Measurements from ENCODE around the gene ACKR1.

The ACKR1 gene

DNA sequence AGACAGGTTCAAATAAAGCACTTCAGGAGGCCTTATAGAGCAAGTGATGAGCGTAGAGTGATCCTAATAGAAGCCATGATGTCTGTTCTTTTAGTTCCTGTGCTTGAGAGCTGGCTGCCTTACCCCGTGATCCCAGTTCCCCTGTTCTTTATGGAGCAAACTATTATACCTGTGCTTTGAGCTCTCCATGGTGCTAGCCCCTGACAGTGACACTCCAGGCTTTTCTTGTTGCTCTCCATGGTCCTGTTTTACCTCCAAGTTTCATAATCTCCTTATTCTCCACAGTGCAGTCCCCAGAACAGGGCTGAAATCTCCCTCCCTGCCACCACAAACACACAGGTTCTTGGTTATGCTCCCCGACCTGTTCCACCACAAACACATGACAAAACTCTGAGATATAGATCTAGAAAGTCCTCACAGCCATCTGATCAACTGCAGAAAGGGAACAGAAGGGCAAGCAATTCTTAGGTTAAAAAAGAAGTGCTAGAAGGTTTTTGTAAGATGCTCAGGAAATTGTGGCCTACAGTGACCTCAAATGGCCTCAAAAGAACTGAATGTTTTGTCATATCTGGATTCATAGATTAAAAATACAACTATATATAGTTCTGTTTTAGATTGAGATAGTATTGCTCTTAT lies 27.3 kb upstream of the ACKR1 start:
- H3K27ac ChIP-seq: no peak overlapping the region
- TF ChIP-seq, protein P1, sequence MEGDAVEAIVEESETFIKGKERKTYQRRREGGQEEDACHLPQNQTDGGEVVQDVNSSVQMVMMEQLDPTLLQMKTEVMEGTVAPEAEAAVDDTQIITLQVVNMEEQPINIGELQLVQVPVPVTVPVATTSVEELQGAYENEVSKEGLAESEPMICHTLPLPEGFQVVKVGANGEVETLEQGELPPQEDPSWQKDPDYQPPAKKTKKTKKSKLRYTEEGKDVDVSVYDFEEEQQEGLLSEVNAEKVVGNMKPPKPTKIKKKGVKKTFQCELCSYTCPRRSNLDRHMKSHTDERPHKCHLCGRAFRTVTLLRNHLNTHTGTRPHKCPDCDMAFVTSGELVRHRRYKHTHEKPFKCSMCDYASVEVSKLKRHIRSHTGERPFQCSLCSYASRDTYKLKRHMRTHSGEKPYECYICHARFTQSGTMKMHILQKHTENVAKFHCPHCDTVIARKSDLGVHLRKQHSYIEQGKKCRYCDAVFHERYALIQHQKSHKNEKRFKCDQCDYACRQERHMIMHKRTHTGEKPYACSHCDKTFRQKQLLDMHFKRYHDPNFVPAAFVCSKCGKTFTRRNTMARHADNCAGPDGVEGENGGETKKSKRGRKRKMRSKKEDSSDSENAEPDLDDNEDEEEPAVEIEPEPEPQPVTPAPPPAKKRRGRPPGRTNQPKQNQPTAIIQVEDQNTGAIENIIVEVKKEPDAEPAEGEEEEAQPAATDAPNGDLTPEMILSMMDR (conservative IDR thresholded peaks at IDR 0.05): no peak
- TF ChIP-seq ZFX (IDR thresholded peaks at IDR 0.05): no peak

DNA sequence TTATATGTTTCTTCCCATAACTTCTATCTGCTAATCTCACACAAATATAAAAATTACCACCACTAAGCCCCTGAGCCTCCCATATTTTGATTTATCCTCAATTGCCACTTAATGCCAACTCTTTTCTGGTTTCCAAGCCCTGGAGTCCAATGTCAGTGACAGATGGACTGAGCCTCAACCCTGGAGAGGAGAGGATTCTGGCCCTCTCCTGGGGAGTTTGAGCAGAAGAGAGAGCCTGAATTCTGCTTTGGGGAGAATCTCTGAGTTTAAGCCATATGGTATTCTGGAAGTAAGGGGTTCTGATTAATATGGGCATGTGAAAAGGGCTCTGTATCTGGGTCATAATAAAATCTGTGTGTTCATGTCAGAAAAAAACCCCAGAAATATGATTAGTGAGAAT lies 24.8 kb upstream of the ACKR1 start:
- TF ChIP-seq ZFX (IDR thresholded peaks at IDR 0.05): no peak
- TF ChIP-seq, protein P1 (conservative IDR thresholded peaks at IDR 0.05): no peak

DNA sequence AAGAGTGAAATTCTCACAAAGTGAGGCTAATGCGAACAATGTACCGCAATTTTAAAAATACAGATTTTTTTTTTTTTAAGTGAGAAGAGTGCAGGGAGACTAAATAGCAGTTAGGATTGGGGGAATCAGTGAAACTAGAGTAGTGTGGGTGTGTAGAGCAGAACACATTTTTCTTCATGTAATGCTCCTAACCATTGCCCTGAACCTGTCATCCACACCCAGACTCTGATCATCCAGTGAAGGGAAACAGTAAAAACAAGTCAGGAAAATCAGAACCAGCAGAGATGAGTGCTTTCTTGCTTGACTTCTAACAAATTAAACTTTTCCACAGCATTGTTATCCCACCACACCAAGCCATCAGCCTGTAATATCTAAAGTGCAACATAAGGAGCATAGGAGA lies 24.2 kb upstream of the ACKR1 start:
- H3K27ac ChIP-seq: no peak overlapping the region
- no peak for TF ChIP-seq ZFX (IDR thresholded peaks at IDR 0.05)
- TF ChIP-seq, protein P1 (conservative IDR thresholded peaks at IDR 0.05): no peak

More for the DNA sequence above, 24.8 kb upstream of the ACKR1 start:
- H3K27ac ChIP-seq: no peak overlapping the region

DNA sequence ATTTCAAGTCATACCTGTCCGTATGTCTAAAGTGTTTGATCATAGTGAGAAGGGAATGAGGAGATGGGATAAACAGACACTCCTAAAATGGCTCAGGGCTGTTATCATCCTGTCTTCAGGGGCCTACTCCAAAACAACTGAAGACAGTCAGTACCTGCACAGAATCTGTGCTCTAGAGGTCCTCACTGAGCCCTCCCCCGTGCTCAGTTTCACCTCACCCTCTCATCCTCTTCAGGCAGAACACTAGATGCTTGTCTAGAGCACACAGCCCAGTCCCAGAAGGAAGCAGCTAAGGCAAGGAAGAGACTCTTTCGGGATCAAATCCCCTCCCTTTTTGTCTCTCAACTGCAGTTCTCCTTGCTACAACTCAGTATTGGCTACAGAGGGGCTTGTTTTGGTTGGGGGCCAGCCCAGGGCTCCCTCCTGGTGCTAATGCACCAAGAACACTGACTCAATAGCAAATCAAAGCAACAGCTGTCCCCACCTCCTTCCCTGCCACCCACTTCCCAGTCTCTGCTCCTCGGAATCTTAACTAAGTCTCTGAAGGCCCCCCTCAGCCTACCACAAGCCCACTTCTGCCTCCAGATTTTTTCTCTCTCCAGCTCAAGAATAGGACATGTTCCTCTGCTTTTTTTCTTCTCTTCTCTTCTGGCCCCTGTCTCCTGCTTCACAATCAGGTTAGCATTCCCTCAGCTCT lies 23.2 kb upstream of the ACKR1 start:
- H3K27ac ChIP-seq: no peak overlapping the region
- no peak for TF ChIP-seq ZFX (IDR thresholded peaks at IDR 0.05)
- TF ChIP-seq, protein P1 (conservative IDR thresholded peaks at IDR 0.05): no peak

- H3K27ac ChIP-seq: no peak overlapping the region
- TF ChIP-seq, protein P1 (conservative IDR thresholded peaks at IDR 0.05): no peak
Measured at GRCh38 chr1:159184201-159184600, 20.5 kb upstream of the ACKR1 start.

DNA sequence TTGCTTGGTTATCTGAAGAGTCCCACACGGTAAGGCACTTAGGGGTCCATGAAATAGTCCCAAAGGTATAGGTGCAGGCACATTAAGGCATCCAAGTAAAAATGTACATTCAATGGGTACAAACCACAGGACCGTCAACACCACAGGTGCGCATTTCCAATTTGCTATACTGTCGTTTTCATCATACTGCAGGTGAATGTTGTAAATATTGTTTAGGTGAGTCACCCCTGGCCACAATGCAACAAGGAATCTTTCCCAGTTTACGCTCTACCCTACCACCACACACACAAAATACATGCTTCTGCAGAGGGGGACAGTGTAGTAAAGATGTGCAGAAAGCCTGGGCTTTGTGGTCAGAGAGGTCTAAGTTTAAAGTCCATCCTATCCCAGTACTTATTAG lies 19.6 kb upstream of the ACKR1 start:
- TF ChIP-seq, protein P1 (conservative IDR thresholded peaks at IDR 0.05): no peak
- TF ChIP-seq ZFX (IDR thresholded peaks at IDR 0.05): no peak
- no peak overlapping the region for H3K27ac ChIP-seq

DNA sequence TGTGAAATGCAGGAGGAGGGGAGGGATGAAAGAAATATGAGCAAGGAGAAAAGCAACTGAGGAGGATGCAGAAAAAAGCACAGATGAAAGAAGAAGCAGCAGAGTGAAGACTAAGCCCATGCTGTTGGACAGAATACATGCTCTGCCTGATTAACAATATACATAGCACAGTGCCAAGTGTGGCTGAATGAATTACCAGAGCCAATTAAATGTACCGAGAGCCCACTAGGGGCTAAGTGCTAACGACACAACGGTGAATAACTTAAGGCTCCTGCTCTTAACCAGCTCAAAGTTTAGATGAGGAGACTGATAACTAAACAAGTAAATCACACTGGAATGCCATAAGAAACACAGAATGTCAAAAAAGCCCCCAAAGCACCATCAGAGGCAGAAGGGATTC lies 17.6 kb upstream of the ACKR1 start:
- no peak for TF ChIP-seq ZFX (IDR thresholded peaks at IDR 0.05)
- TF ChIP-seq, protein P1 (conservative IDR thresholded peaks at IDR 0.05): no peak
- H3K27ac ChIP-seq: no peak overlapping the region
